ENCODE measurements around the gene AGAP1. TPM values are rescaled to one million over a fixed set of nuclear protein-coding genes. Genes with fewer than 3 reads are reported as not detected.

Gene AGAP1
- total RNA-seq, 1 donor from 2014 or later: 22.3 TPM

- DNase-seq (ENCODE audit: extremely low read depth, low read depth, low spot score): no peak
Observed at GRCh38 chr2:235850771-235851551, 357.1 kb downstream of the AGAP1 start.

GRCh38 chr2:235851828-235852525, 358.1 kb downstream of the AGAP1 start:
- no peak for DNase-seq (ENCODE audit: extremely low read depth, low read depth, low spot score)

GRCh38 chr2:235852526-235852920, 358.7 kb downstream of the AGAP1 start:
- no peak for DNase-seq (ENCODE audit: extremely low read depth, low read depth, low spot score)

- DNase-seq (ENCODE audit: extremely low read depth, low read depth, low spot score): no peak
Observed at GRCh38 chr2:235854276-235854675, 360.4 kb downstream of the AGAP1 start.

- no peak for DNase-seq (ENCODE audit: extremely low read depth, low read depth, low spot score)
Observed at GRCh38 chr2:235855011-235855410, 361.2 kb downstream of the AGAP1 start.

GRCh38 chr2:235856151-235856854, 362.5 kb downstream of the AGAP1 start:
- no peak for DNase-seq (ENCODE audit: extremely low read depth, low read depth, low spot score)

- DNase-seq (ENCODE audit: extremely low read depth, low read depth, low spot score): no peak
Observed at GRCh38 chr2:235857598-235857997, 363.8 kb downstream of the AGAP1 start.

- DNase-seq (ENCODE audit: extremely low read depth, low read depth, low spot score): no peak
Observed at GRCh38 chr2:235858881-235859280, 365.0 kb downstream of the AGAP1 start.

GRCh38 chr2:235859651-235860050, 365.8 kb downstream of the AGAP1 start:
- no peak for DNase-seq (ENCODE audit: extremely low read depth, low read depth, low spot score)

- no peak for DNase-seq (ENCODE audit: extremely low read depth, low read depth, low spot score)
Observed at GRCh38 chr2:235860111-235860510, 366.3 kb downstream of the AGAP1 start.

- DNase-seq (ENCODE audit: extremely low read depth, low read depth, low spot score): no peak
Observed at GRCh38 chr2:235860871-235861270, 367.0 kb downstream of the AGAP1 start.

GRCh38 chr2:235861383-235861782, 367.5 kb downstream of the AGAP1 start:
- DNase-seq (ENCODE audit: extremely low read depth, low read depth, low spot score): no peak

GRCh38 chr2:235863414-235863813, 369.6 kb downstream of the AGAP1 start:
- no peak for DNase-seq (ENCODE audit: extremely low read depth, low read depth, low spot score)

- DNase-seq (ENCODE audit: extremely low read depth, low read depth, low spot score): no peak
Observed at GRCh38 chr2:235864302-235864701, 370.5 kb downstream of the AGAP1 start.

GRCh38 chr2:235864733-235865515, 371.1 kb downstream of the AGAP1 start:
- no peak for DNase-seq (ENCODE audit: extremely low read depth, low read depth, low spot score)

- no peak for DNase-seq (ENCODE audit: extremely low read depth, low read depth, low spot score)
Observed at GRCh38 chr2:235866373-235866772, 372.5 kb downstream of the AGAP1 start.

- no peak for DNase-seq (ENCODE audit: extremely low read depth, low read depth, low spot score)
Observed at GRCh38 chr2:235868224-235868623, 374.4 kb downstream of the AGAP1 start.

GRCh38 chr2:235868645-235869044, 374.8 kb downstream of the AGAP1 start:
- DNase-seq (ENCODE audit: extremely low read depth, low read depth, low spot score): no peak

- DNase-seq (ENCODE audit: extremely low read depth, low read depth, low spot score): no peak
Observed at GRCh38 chr2:235870515-235870914, 376.7 kb downstream of the AGAP1 start.

GRCh38 chr2:235876099-235876679, 382.3 kb downstream of the AGAP1 start:
- DNase-seq (ENCODE audit: extremely low read depth, low read depth, low spot score): no peak

All from glomerular endothelial cell (primary cell).